ENCODE results near the gene SMAGP.
A peak's percentile ranks its signal among the peaks of the same experiment; 100 is the strongest.
"Not testable (repeated sequence)": the region's sequence is repeated elsewhere in the genome, so short reads cannot be mapped to it uniquely, and the experiment has no call there.

Gene SMAGP

GRCh38 chr12:51281202-51281924 lies 11.1 kb upstream of the SMAGP start:
- Histone ChIP-seq H3K9me3 (ENCODE audit: control extremely low read depth in 1 of 5, control insufficient read depth in 4 of 5, insufficient read depth in 2 of 5, low read depth in 1 of 5, low read length in 4 of 5) (no peaks in the 10 kb centered on the region), H3K27me3 (replicated peaks in 2 of 5; ENCODE audit: control insufficient read depth in 4 of 5, insufficient read depth in 5 of 5, low read length in 4 of 5) (no peaks in the 10 kb centered on the region), H3K36me3 (ENCODE audit: control insufficient read depth in 4 of 4, insufficient read depth in 4 of 4, low read length in 3 of 4) (peaks cover 7 to 48% (median 17%) of the 10 kb centered on the region in 4 experiments), H3K27ac (ENCODE audit: insufficient read depth in 1 of 2, low read depth in 1 of 2, low read length in 2 of 2, poor library complexity in 1 of 2, severe bottlenecking in 2 of 2) (no peak overlapping the region), H3K4me3 (ENCODE audit: control insufficient read depth in 1 of 7, extremely low read depth in 1 of 7, insufficient read depth in 4 of 7, low read depth in 2 of 7, low read length in 6 of 7) (no peak overlapping the region), H3K4me1 (ENCODE audit: control extremely low read depth in 1 of 4, control insufficient read depth in 4 of 4, insufficient read depth in 4 of 4, low read length in 3 of 4) (no peaks in the 10 kb centered on the region)
- DNase-seq: no peak
- 100% methylated on average over 2 of the region's 4 CpGs for WGBS (ENCODE audit: insufficient coverage)
- POLR2A ChIA-PET: no interaction called here
- CTCF ChIA-PET: interaction anchor here (0.6 to 1.5 kb wide), 5 partner anchors 11 to 62 kb away, joined by 3 to 4 read pairs (median 3); no protein-coding TSS in a partner anchor

GRCh38 chr12:51275088-51275487 lies 4.9 kb upstream of the SMAGP start:
- WGBS (ENCODE audit: insufficient coverage): 91% methylated on average over 1 of the region's 1 CpG
- peak in 1 of 3 donors; percentile 11 for DNase-seq
- Histone ChIP-seq H3K4me1 (ENCODE audit: control extremely low read depth in 1 of 4, control insufficient read depth in 4 of 4, insufficient read depth in 4 of 4, low read length in 3 of 4) (peaks cover 0 to 10% (median 7%) of the 10 kb centered on the region in 4 experiments), H3K27ac (ENCODE audit: insufficient read depth in 1 of 2, low read depth in 1 of 2, low read length in 2 of 2, poor library complexity in 1 of 2, severe bottlenecking in 2 of 2) (no peak overlapping the region), H3K36me3 (ENCODE audit: control insufficient read depth in 4 of 4, insufficient read depth in 4 of 4, low read length in 3 of 4) (no peaks in the 10 kb centered on the region), H3K27me3 (replicated peaks in 2 of 5; ENCODE audit: control insufficient read depth in 4 of 5, insufficient read depth in 5 of 5, low read length in 4 of 5) (peaks cover 0 to 4% (median 0%) of the 10 kb centered on the region in 5 experiments), H3K9me3 (ENCODE audit: control extremely low read depth in 1 of 5, control insufficient read depth in 4 of 5, insufficient read depth in 2 of 5, low read depth in 1 of 5, low read length in 4 of 5) (no peaks in the 10 kb centered on the region), H3K4me3 (ENCODE audit: control insufficient read depth in 1 of 7, extremely low read depth in 1 of 7, insufficient read depth in 4 of 7, low read depth in 2 of 7, low read length in 6 of 7) (no peak overlapping the region)
- CTCF ChIA-PET: interaction anchor here (1.8 kb wide), 1 partner anchor 66 kb away, joined by 7 read pairs; no protein-coding TSS in a partner anchor
- POLR2A ChIA-PET: no interaction called here

GRCh38 chr12:51272810-51273209 lies 2.6 kb upstream of the SMAGP start:
- H3K27me3 ChIP-seq (replicated peaks in 2 of 5; ENCODE audit: control insufficient read depth in 4 of 5, insufficient read depth in 5 of 5, low read length in 4 of 5); H3K4me3 ChIP-seq (ENCODE audit: control insufficient read depth in 1 of 7, extremely low read depth in 1 of 7, insufficient read depth in 4 of 7, low read depth in 2 of 7, low read length in 6 of 7); CTCF ChIA-PET; H3K9me3 ChIP-seq (ENCODE audit: control extremely low read depth in 1 of 5, control insufficient read depth in 4 of 5, insufficient read depth in 2 of 5, low read depth in 1 of 5, low read length in 4 of 5); H3K27ac ChIP-seq (ENCODE audit: insufficient read depth in 1 of 2, low read depth in 1 of 2, low read length in 2 of 2, poor library complexity in 1 of 2, severe bottlenecking in 2 of 2); DNase-seq; H3K36me3 ChIP-seq (ENCODE audit: control insufficient read depth in 4 of 4, insufficient read depth in 4 of 4, low read length in 3 of 4): not testable (repeated sequence)
- 96% methylated on average over 3 of the region's 7 CpGs for WGBS (ENCODE audit: insufficient coverage)
- POLR2A ChIA-PET: interaction anchor here (0.6 kb wide), 1 partner anchor 48 kb away, joined by 3 read pairs; no protein-coding TSS in a partner anchor
- peaks cover 0 to 20% (median 18%) of the 10 kb centered on the region in 4 experiments for H3K4me1 ChIP-seq (ENCODE audit: control extremely low read depth in 1 of 4, control insufficient read depth in 4 of 4, insufficient read depth in 4 of 4, low read length in 3 of 4)

- Histone ChIP-seq H3K4me3 (ENCODE audit: control insufficient read depth in 1 of 7, extremely low read depth in 1 of 7, insufficient read depth in 4 of 7, low read depth in 2 of 7, low read length in 6 of 7) (peak overlapping the region; percentile 59 to 85 (median 74)), H3K9me3 (ENCODE audit: control extremely low read depth in 1 of 5, control insufficient read depth in 4 of 5, insufficient read depth in 2 of 5, low read depth in 1 of 5, low read length in 4 of 5) (no peaks in the 10 kb centered on the region), H3K4me1 (ENCODE audit: control extremely low read depth in 1 of 4, control insufficient read depth in 4 of 4, insufficient read depth in 4 of 4, low read length in 3 of 4) (peaks cover 0 to 20% (median 18%) of the 10 kb centered on the region in 4 experiments), H3K36me3 (ENCODE audit: control insufficient read depth in 4 of 4, insufficient read depth in 4 of 4, low read length in 3 of 4) (no peaks in the 10 kb centered on the region), H3K27ac (ENCODE audit: insufficient read depth in 1 of 2, low read depth in 1 of 2, low read length in 2 of 2, poor library complexity in 1 of 2, severe bottlenecking in 2 of 2) (no peak overlapping the region), H3K27me3 (replicated peaks in 2 of 5; ENCODE audit: control insufficient read depth in 4 of 5, insufficient read depth in 5 of 5, low read length in 4 of 5) (peaks cover 0 to 4% (median 0%) of the 10 kb centered on the region in 5 experiments)
- WGBS (ENCODE audit: insufficient coverage): 51% methylated on average over 6 of the region's 9 CpGs
- CTCF ChIA-PET: interaction anchor here (0.7 to 2.4 kb wide), 4 partner anchors 10 to 70 kb away, joined by 3 to 14 read pairs (median 4); no protein-coding TSS in a partner anchor
- DNase-seq: peak in 1 of 3 donors; percentile 47
- POLR2A ChIA-PET: interaction anchor here (1.7 kb wide), 1 partner anchor 32 kb away, joined by 4 read pairs; the partner anchor contains the start of gene DAZAP2
Measured at GRCh38 chr12:51270951-51271518, 820 bp upstream of the SMAGP start.

- ChIA-PET CTCF (interaction anchor here (0.7 to 2.4 kb wide), 8 partner anchors 17 to 606 kb away, joined by 3 to 14 read pairs (median 4); no protein-coding TSS in a partner anchor), POLR2A (interaction anchor here (1.7 kb wide), 1 partner anchor 30 kb away, joined by 4 read pairs; the partner anchor contains the start of gene DAZAP2)
- 8% methylated on average over 32 of the region's 59 CpGs for WGBS (ENCODE audit: insufficient coverage)
- H3K4me3 ChIP-seq (ENCODE audit: control insufficient read depth in 1 of 7, extremely low read depth in 1 of 7, insufficient read depth in 4 of 7, low read depth in 2 of 7, low read length in 6 of 7): peak overlapping the region; percentile 59 to 85 (median 74)
- peaks cover 0 to 20% (median 18%) of the 10 kb centered on the region in 4 experiments for H3K4me1 ChIP-seq (ENCODE audit: control extremely low read depth in 1 of 4, control insufficient read depth in 4 of 4, insufficient read depth in 4 of 4, low read length in 3 of 4)
- DNase-seq: peak; percentile 46 to 58 (median 49)
- no peaks in the 10 kb centered on the region for H3K36me3 ChIP-seq (ENCODE audit: control insufficient read depth in 4 of 4, insufficient read depth in 4 of 4, low read length in 3 of 4)
- peaks cover 0 to 4% (median 0%) of the 10 kb centered on the region in 5 experiments for H3K27me3 ChIP-seq (replicated peaks in 2 of 5; ENCODE audit: control insufficient read depth in 4 of 5, insufficient read depth in 5 of 5, low read length in 4 of 5)
- no peaks in the 10 kb centered on the region for H3K9me3 ChIP-seq (ENCODE audit: control extremely low read depth in 1 of 5, control insufficient read depth in 4 of 5, insufficient read depth in 2 of 5, low read depth in 1 of 5, low read length in 4 of 5)
- no peak overlapping the region for H3K27ac ChIP-seq (ENCODE audit: insufficient read depth in 1 of 2, low read depth in 1 of 2, low read length in 2 of 2, poor library complexity in 1 of 2, severe bottlenecking in 2 of 2)
Measured at GRCh38 chr12:51269174-51270066, 795 bp downstream of the SMAGP start.

- Histone ChIP-seq H3K36me3 (ENCODE audit: control insufficient read depth in 4 of 4, insufficient read depth in 4 of 4, low read length in 3 of 4) (no peaks in the 10 kb centered on the region), H3K4me1 (ENCODE audit: control extremely low read depth in 1 of 4, control insufficient read depth in 4 of 4, insufficient read depth in 4 of 4, low read length in 3 of 4) (peaks cover 0 to 13% (median 10%) of the 10 kb centered on the region in 4 experiments), H3K9me3 (ENCODE audit: control extremely low read depth in 1 of 5, control insufficient read depth in 4 of 5, insufficient read depth in 2 of 5, low read depth in 1 of 5, low read length in 4 of 5) (no peaks in the 10 kb centered on the region), H3K27ac (ENCODE audit: insufficient read depth in 1 of 2, low read depth in 1 of 2, low read length in 2 of 2, poor library complexity in 1 of 2, severe bottlenecking in 2 of 2) (no peak overlapping the region), H3K4me3 (ENCODE audit: control insufficient read depth in 1 of 7, extremely low read depth in 1 of 7, insufficient read depth in 4 of 7, low read depth in 2 of 7, low read length in 6 of 7) (no peak overlapping the region), H3K27me3 (replicated peaks in 2 of 5; ENCODE audit: control insufficient read depth in 4 of 5, insufficient read depth in 5 of 5, low read length in 4 of 5) (no peaks in the 10 kb centered on the region)
- POLR2A ChIA-PET: no interaction called here
- CTCF ChIA-PET: interaction anchor here (4.2 to 6.6 kb wide), 2 partner anchors 13 to 75 kb away, joined by 22 to 38 read pairs; no protein-coding TSS in a partner anchor
- no peak for DNase-seq
Measured at GRCh38 chr12:51265024-51265423, 5.2 kb downstream of the SMAGP start.
